LNCaP clone FGC (cell line): ENCODE results near the gene C3orf20.

Experiments used
- DNase-seq: peaks from one replicate; pipeline ENCODE4 v3.0.0-alpha.2; 2011; ENCODE audit warnings: low read depth
- H3K4me3 ChIP-seq: 2 replicates; pipeline ENCODE4 v1.5.1; 2011; ENCODE audit warnings: mild to moderate bottlenecking, low read depth, low read length, control low read depth
- TF ChIP-seq, protein P1 (sequence below): IDR thresholded peaks from 2 replicates; pipeline ENCODE4 v1.5.1; 2012; ENCODE audit warnings: mild to moderate bottlenecking; ENCODE audit not compliant: control insufficient read depth, insufficient read depth; ENCODE audit errors: extremely low read depth

The C3orf20 gene

DNA sequence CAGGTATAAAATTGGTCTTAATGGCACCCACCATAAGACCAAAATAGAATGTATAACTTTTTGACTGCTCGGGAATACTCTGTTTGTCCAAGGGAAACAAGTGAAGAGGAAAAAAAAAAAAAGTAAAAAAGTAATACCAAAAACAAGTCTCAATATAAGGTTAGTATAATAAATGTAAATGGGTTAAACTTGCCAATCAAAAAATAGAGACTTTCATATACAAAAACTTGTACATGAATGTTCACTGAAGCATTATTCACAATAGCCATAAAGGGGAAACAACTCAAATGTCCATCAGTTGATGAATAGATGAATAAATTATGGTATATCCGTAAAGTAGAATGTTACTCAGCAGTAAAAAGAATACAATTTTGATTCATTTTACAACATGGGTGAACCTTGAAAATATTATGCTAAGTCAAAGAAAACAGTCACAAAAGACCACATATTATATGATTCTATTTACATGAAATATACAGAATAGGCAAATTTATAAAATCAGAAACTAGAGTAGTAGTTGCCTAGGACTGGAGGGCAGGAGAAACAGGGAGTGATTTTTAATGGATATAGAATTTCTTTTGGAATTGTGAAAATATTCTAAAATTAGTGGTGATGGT is 104.2 kb downstream of the C3orf20 start:
- no peak overlapping the region for H3K4me3 ChIP-seq
- no peak for DNase-seq
- TF ChIP-seq, protein P1, sequence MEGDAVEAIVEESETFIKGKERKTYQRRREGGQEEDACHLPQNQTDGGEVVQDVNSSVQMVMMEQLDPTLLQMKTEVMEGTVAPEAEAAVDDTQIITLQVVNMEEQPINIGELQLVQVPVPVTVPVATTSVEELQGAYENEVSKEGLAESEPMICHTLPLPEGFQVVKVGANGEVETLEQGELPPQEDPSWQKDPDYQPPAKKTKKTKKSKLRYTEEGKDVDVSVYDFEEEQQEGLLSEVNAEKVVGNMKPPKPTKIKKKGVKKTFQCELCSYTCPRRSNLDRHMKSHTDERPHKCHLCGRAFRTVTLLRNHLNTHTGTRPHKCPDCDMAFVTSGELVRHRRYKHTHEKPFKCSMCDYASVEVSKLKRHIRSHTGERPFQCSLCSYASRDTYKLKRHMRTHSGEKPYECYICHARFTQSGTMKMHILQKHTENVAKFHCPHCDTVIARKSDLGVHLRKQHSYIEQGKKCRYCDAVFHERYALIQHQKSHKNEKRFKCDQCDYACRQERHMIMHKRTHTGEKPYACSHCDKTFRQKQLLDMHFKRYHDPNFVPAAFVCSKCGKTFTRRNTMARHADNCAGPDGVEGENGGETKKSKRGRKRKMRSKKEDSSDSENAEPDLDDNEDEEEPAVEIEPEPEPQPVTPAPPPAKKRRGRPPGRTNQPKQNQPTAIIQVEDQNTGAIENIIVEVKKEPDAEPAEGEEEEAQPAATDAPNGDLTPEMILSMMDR = no peak

- DNase-seq = peak; percentile 75
- TF ChIP-seq, protein P1 = peak; percentile 90
- no peak overlapping the region for H3K4me3 ChIP-seq
Observed at GRCh38 chr3:14780927-14781507, 106.1 kb downstream of the C3orf20 start.

GRCh38 chr3:14783480-14784086 is 108.6 kb downstream of the C3orf20 start:
- no peak overlapping the region for H3K4me3 ChIP-seq
- TF ChIP-seq, protein P1 = no peak
- DNase-seq = no peak

DNA sequence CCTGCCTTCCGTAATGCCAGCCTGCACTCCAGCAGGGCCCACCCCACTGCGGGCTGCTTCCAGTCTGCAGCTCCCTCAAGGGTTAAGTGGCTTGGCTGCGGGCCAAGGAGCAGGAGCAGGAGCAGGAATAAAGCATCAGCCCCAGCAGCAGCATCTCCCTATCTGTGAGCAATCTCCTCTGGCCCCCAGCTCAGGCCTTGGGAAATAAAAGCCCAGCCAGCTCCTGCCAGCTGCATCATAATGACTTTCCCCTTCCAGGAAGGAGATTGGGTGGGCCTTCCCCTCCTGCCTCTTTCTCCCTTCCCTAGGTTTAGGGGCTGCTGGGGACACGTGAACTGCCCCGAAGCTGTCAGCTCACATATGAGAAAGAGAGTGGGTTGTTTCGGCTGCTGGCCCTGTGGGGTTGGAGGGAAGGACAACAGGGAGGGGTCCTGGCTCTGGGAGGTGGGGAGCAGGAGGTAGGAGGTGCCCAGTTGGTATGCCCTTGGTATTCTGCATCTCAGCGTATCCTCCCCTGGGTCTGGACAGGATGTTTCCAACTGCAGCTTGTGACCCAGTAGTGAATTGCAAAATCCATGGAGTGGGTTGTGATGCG is 109.2 kb downstream of the C3orf20 start:
- TF ChIP-seq, protein P1 = no peak
- DNase-seq = no peak
- no peak overlapping the region for H3K4me3 ChIP-seq

GRCh38 chr3:14785207-14786155 is 110.5 kb downstream of the C3orf20 start:
- H3K4me3 ChIP-seq = no peak overlapping the region
- TF ChIP-seq, protein P1 = no peak
- DNase-seq = no peak

GRCh38 chr3:14786369-14786768 is 111.4 kb downstream of the C3orf20 start:
- TF ChIP-seq, protein P1 = no peak
- H3K4me3 ChIP-seq = no peak overlapping the region
- no peak for DNase-seq
